ENCODE data around the gene NMBR. TPM values are rescaled to one million over a fixed set of nuclear protein-coding genes. Genes with fewer than 3 reads are reported as not detected.

The NMBR gene
- polyA plus RNA-seq = 1.1 TPM in 1 of 2 replicates, not detected in the other

DNA sequence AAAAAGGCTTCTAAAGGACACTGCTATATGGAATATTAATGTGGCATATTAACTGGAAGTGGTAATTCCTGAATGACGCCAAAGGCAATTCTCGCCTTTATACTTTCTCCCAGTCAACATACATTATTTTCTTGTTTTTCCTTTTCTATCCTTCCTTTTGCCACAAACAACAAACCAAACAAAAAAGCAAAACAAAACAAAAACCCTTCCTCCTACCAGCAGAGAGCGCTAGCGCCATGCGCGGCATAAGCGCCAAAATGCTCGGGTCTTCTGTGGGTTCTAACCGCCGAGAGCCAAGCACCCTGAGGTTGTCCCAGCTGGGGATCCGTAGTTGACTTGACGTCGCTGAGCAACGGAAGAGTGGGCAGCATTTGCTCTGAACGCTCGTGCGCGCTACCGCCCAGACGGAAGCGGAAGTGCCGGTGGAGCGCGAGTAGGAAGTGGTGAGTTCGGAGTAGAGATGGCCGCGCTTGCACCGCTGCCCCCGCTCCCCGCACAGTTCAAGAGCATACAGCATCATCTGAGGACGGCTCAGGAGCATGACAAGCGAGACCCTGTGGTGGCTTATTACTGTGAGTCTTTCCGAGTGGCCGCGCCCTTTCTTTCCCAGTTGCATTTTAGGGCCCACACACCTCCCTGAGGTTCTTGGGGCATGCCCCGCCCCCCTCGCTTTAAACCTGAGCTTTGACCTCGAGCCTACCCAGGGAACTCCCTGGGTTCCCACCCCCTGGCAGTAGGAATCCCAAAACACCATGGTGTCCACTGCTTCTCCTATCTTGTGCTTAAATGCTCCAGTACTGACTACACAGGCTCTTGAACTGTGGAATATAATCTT lies at the start of gene NMBR, which contains the start of gene VTA1:
TSS of gene NMBR (minus strand) at position 295 of the 835 bp plus-strand sequence. CDS start 58,464 bp downstream, outside the sequence.
TSS of gene VTA1 (plus strand) at position 436 of the 835 bp plus-strand sequence. CDS start at position 461, 25 bp downstream.

DNA sequence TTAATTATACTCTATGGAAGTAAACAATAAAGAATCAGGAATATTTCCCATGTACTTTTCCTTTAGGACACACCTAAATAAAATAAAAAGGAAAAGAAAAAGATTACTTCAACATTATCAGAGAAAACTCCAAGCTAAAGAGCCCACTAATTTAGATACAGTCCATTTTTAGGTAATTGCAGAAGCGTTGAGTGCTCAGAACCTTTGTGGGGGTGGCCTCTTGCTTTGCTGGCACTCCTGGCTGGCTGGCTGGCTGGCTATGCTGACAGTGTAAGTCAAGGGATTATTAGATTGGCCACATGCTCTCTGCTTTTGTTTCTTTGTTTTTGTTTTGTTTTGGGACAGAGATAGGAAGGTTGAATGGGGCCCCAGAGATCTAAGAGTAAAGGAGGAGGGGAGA lies 14.3 kb downstream of the NMBR start, which contains the start of gene GJE1:
TSS of gene GJE1 (plus strand) at position 301 of the 400 bp plus-strand sequence. CDS start 234 bp downstream, outside the sequence.

Other genes starting within 250 kb of the NMBR start
- gene GJE1, start 14.2 kb downstream of the NMBR start, polyA plus RNA-seq = not detected in 2 replicates
- gene VTA1, start 141 bp upstream of the NMBR start, polyA plus RNA-seq = 90.4 and 113 TPM in 2 replicates
- gene ADGRG6, start 154.9 kb upstream of the NMBR start, polyA plus RNA-seq = 0.09 TPM in 1 of 2 replicates, not detected in the other

Measured in Purkinje cell (primary cell).